ENCODE results near the gene GFRAL.

DNA sequence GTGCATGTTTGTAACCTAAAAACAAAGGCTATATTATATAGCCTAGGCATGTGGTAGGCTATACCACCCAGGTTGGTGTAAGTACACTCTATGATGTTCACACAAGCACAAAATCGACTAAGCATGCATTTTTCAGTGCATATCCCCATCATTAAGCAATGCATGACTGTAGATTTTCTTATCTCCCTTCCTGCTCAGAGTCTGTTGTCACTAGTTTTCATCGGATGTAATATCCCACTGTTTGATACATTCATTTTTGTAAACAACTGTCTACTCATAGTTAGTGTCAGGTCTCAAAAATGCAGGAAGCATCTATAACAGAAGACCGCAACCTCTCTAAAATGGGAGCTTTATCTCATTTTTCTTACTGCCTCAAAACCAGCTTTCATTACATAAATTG lies 70.7 kb downstream of the GFRAL start:
- TF ChIP-seq, protein P1, sequence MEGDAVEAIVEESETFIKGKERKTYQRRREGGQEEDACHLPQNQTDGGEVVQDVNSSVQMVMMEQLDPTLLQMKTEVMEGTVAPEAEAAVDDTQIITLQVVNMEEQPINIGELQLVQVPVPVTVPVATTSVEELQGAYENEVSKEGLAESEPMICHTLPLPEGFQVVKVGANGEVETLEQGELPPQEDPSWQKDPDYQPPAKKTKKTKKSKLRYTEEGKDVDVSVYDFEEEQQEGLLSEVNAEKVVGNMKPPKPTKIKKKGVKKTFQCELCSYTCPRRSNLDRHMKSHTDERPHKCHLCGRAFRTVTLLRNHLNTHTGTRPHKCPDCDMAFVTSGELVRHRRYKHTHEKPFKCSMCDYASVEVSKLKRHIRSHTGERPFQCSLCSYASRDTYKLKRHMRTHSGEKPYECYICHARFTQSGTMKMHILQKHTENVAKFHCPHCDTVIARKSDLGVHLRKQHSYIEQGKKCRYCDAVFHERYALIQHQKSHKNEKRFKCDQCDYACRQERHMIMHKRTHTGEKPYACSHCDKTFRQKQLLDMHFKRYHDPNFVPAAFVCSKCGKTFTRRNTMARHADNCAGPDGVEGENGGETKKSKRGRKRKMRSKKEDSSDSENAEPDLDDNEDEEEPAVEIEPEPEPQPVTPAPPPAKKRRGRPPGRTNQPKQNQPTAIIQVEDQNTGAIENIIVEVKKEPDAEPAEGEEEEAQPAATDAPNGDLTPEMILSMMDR (IDR thresholded peaks at IDR 0.05; ENCODE audit: low read length): no peak
- TF ChIP-seq EZH2 (IDR thresholded peaks at IDR 0.05; ENCODE audit: borderline replicate concordance, low read length): no peak
